Measurements from ENCODE around the gene MESP1.
"Not testable (repeated sequence)": the region's sequence is repeated elsewhere in the genome, so short reads cannot be mapped to it uniquely, and the experiment has no call there.

MESP1 gene

GRCh38 chr15:89750560-89751542 is at the start of gene MESP1:
Gene MESP1, minus strand, starts transcription at chr15:89751249. Its CDS starts 18 bp downstream, at chr15:89751231.
- peak; percentile 87 for DNase-seq

- no peak for DNase-seq
Observed at GRCh38 chr15:89799918-89800498, 49.0 kb upstream of the MESP1 start.

- no peak for DNase-seq
Observed at GRCh38 chr15:89799011-89799911, 48.2 kb upstream of the MESP1 start.

GRCh38 chr15:89797678-89798201 is 46.7 kb upstream of the MESP1 start:
- no peak for DNase-seq

GRCh38 chr15:89795996-89796395 is 44.9 kb upstream of the MESP1 start:
- DNase-seq = no peak

GRCh38 chr15:89794627-89795241 is 43.7 kb upstream of the MESP1 start:
- DNase-seq = no peak

GRCh38 chr15:89792106-89792805 is 41.2 kb upstream of the MESP1 start:
- DNase-seq = no peak

- no peak for DNase-seq
Observed at GRCh38 chr15:89790661-89791060, 39.6 kb upstream of the MESP1 start.

- DNase-seq = no peak
Observed at GRCh38 chr15:89790206-89790605, 39.2 kb upstream of the MESP1 start.

- DNase-seq = not testable (repeated sequence)
Observed at GRCh38 chr15:89788585-89788984, 37.5 kb upstream of the MESP1 start.

- DNase-seq = no peak
Observed at GRCh38 chr15:89787944-89788343, 36.9 kb upstream of the MESP1 start.

GRCh38 chr15:89785774-89786140 is 34.7 kb upstream of the MESP1 start:
- DNase-seq = no peak

GRCh38 chr15:89785064-89785773 is 34.2 kb upstream of the MESP1 start:
- DNase-seq = no peak

GRCh38 chr15:89784686-89784960 is 33.6 kb upstream of the MESP1 start:
- DNase-seq = no peak

GRCh38 chr15:89783861-89784685 is 33.0 kb upstream of the MESP1 start:
- no peak for DNase-seq

- no peak for DNase-seq
Observed at GRCh38 chr15:89783111-89783860, 32.2 kb upstream of the MESP1 start.

GRCh38 chr15:89782619-89782950 is 31.5 kb upstream of the MESP1 start:
- DNase-seq = not testable (repeated sequence)

- DNase-seq = no peak
Observed at GRCh38 chr15:89781891-89782618, 31.0 kb upstream of the MESP1 start.

GRCh38 chr15:89781055-89781454 is 30.0 kb upstream of the MESP1 start:
- DNase-seq = no peak
